C4-2B (cell line): Measurements from ENCODE around the gene SPATA13.

Experiments
- CTCF ChIP-seq: fragments of 450-650 bp; conservative IDR thresholded peaks from 2 replicates; pipeline ENCODE4 v1.5.1; 2017; ENCODE audit warnings: mild to moderate bottlenecking
- ZFX ChIP-seq: fragments of 450-650 bp; IDR thresholded peaks from 2 replicates; pipeline ENCODE4 v1.6.1; 2017

- TF ChIP-seq ZFX (no peak), CTCF (no peak)
Observed at GRCh38 chr13:24244802-24245201, 84.3 kb downstream of the SPATA13 start.
